ENCODE measurements around the gene CDKN2B-AS1. TPM values are rescaled to one million over a fixed set of nuclear protein-coding genes. Genes with fewer than 3 reads are reported as not detected.

CDKN2B-AS1 gene
- total and polyA plus RNA-seq, 5 donors from 2014 or later: 0.36 to 1.1 (median 0.99) TPM; not detected in 2

- H3K27ac ChIP-seq (ENCODE audit: insufficient read depth, low read length, poor library complexity, severe bottlenecking): no peak overlapping the region
- H3K4me3 Mint-ChIP-seq: no peak overlapping the region
- peaks cover 6% of the 10 kb centered on the region for H3K4me1 ChIP-seq (ENCODE audit: control insufficient read depth, insufficient read depth, low read length, poor library complexity, severe bottlenecking)
- H3K27me3 Mint-ChIP-seq: peaks cover 16% of the 10 kb centered on the region
- H3K9me3 Mint-ChIP-seq: peaks cover 0 to 2% (median 0%) of the 10 kb centered on the region in 7 donors
- H3K27me3 ChIP-seq (ENCODE audit: control insufficient read depth, insufficient read depth, low read length): no peaks in the 10 kb centered on the region
- DNase-seq: no peak
- H3K4me1 Mint-ChIP-seq: peaks cover 6 to 18% (median 17%) of the 10 kb centered on the region in 4 donors
- no peaks in the 10 kb centered on the region for H3K36me3 Mint-ChIP-seq
- H3K36me3 ChIP-seq (ENCODE audit: control insufficient read depth, insufficient read depth, low read length): no peaks in the 10 kb centered on the region
- no peaks in the 10 kb centered on the region for H3K9me3 ChIP-seq (ENCODE audit: control insufficient read depth in 2 of 2, low read length in 2 of 2)
- no peak overlapping the region for H3K4me3 ChIP-seq (ENCODE audit: low read depth, low read length)
- ATAC-seq (ENCODE audit: low read depth in 2 of 2): no peak
- H3K27ac Mint-ChIP-seq: no peak overlapping the region
These were observed 89.9 kb downstream of the CDKN2B-AS1 start for GRCh38 chr9:22084336-22085035.

GRCh38 chr9:22088053-22088716, 93.6 kb downstream of the CDKN2B-AS1 start:
- H3K9me3 ChIP-seq (ENCODE audit: control insufficient read depth in 2 of 2, low read length in 2 of 2): no peaks in the 10 kb centered on the region
- Mint-ChIP-seq H3K4me1 (peaks cover 0 to 2% (median 0%) of the 10 kb centered on the region in 4 donors), H3K27ac (no peak overlapping the region), H3K4me3 (no peak overlapping the region), H3K9me3 (peaks cover 0 to 14% (median 7%) of the 10 kb centered on the region in 7 donors), H3K27me3 (peaks cover 16% of the 10 kb centered on the region), H3K36me3 (no peaks in the 10 kb centered on the region)
- no peaks in the 10 kb centered on the region for H3K27me3 ChIP-seq (ENCODE audit: control insufficient read depth, insufficient read depth, low read length)
- H3K27ac ChIP-seq (ENCODE audit: insufficient read depth, low read length, poor library complexity, severe bottlenecking): no peak overlapping the region
- no peak overlapping the region for H3K4me3 ChIP-seq (ENCODE audit: low read depth, low read length)
- no peak for ATAC-seq (ENCODE audit: low read depth in 2 of 2)
- no peaks in the 10 kb centered on the region for H3K36me3 ChIP-seq (ENCODE audit: control insufficient read depth, insufficient read depth, low read length)
- no peaks in the 10 kb centered on the region for H3K4me1 ChIP-seq (ENCODE audit: control insufficient read depth, insufficient read depth, low read length, poor library complexity, severe bottlenecking)
- DNase-seq: no peak

- Mint-ChIP-seq H3K4me1 (peaks cover 0 to 2% (median 0%) of the 10 kb centered on the region in 4 donors), H3K9me3 (peaks cover 0 to 14% (median 7%) of the 10 kb centered on the region in 7 donors), H3K4me3 (no peak overlapping the region), H3K36me3 (no peaks in the 10 kb centered on the region), H3K27me3 (peaks cover 16% of the 10 kb centered on the region), H3K27ac (no peak overlapping the region)
- ATAC-seq (ENCODE audit: low read depth in 2 of 2) (no peak), DNase-seq (no peak)
- Histone ChIP-seq H3K4me1 (ENCODE audit: control insufficient read depth, insufficient read depth, low read length, poor library complexity, severe bottlenecking) (no peaks in the 10 kb centered on the region), H3K4me3 (ENCODE audit: low read depth, low read length) (no peak overlapping the region), H3K27me3 (ENCODE audit: control insufficient read depth, insufficient read depth, low read length) (no peaks in the 10 kb centered on the region), H3K9me3 (ENCODE audit: control insufficient read depth in 2 of 2, low read length in 2 of 2) (no peaks in the 10 kb centered on the region), H3K36me3 (ENCODE audit: control insufficient read depth, insufficient read depth, low read length) (no peaks in the 10 kb centered on the region), H3K27ac (ENCODE audit: insufficient read depth, low read length, poor library complexity, severe bottlenecking) (no peak overlapping the region)
These were observed 94.1 kb downstream of the CDKN2B-AS1 start for GRCh38 chr9:22088717-22089061.

GRCh38 chr9:22097707-22098106, 103.1 kb downstream of the CDKN2B-AS1 start:
- H3K36me3 ChIP-seq (ENCODE audit: control insufficient read depth, insufficient read depth, low read length): no peaks in the 10 kb centered on the region
- H3K9me3 ChIP-seq (ENCODE audit: control insufficient read depth in 2 of 2, low read length in 2 of 2): no peaks in the 10 kb centered on the region
- H3K27ac Mint-ChIP-seq: no peak overlapping the region
- no peaks in the 10 kb centered on the region for H3K36me3 Mint-ChIP-seq
- no peak for ATAC-seq (ENCODE audit: low read depth in 2 of 2)
- peak in 1 of 3 donors; percentile 61 for DNase-seq
- no peak overlapping the region for H3K27ac ChIP-seq (ENCODE audit: insufficient read depth, low read length, poor library complexity, severe bottlenecking)
- H3K4me3 Mint-ChIP-seq: no peak overlapping the region
- H3K4me1 Mint-ChIP-seq: peaks cover under 1 to 10% (median 6%) of the 10 kb centered on the region in 4 donors
- peaks cover 12% of the 10 kb centered on the region for H3K27me3 Mint-ChIP-seq
- peaks cover 0 to 3% (median 0%) of the 10 kb centered on the region in 7 donors for H3K9me3 Mint-ChIP-seq
- H3K4me1 ChIP-seq (ENCODE audit: control insufficient read depth, insufficient read depth, low read length, poor library complexity, severe bottlenecking): no peaks in the 10 kb centered on the region
- H3K27me3 ChIP-seq (ENCODE audit: control insufficient read depth, insufficient read depth, low read length): no peaks in the 10 kb centered on the region
- no peak overlapping the region for H3K4me3 ChIP-seq (ENCODE audit: low read depth, low read length)

GRCh38 chr9:22098643-22099332, 104.2 kb downstream of the CDKN2B-AS1 start:
- ATAC-seq (ENCODE audit: low read depth in 2 of 2) (no peak), DNase-seq (no peak)
- H3K9me3 ChIP-seq (ENCODE audit: control insufficient read depth in 2 of 2, low read length in 2 of 2): no peaks in the 10 kb centered on the region
- Mint-ChIP-seq H3K27ac (no peak overlapping the region), H3K4me1 (peaks cover 2 to 11% (median 7%) of the 10 kb centered on the region in 4 donors), H3K9me3 (no peaks in the 10 kb centered on the region), H3K36me3 (no peaks in the 10 kb centered on the region), H3K27me3 (peaks cover 12% of the 10 kb centered on the region), H3K4me3 (no peak overlapping the region)
- no peaks in the 10 kb centered on the region for H3K27me3 ChIP-seq (ENCODE audit: control insufficient read depth, insufficient read depth, low read length)
- H3K36me3 ChIP-seq (ENCODE audit: control insufficient read depth, insufficient read depth, low read length): no peaks in the 10 kb centered on the region
- no peak overlapping the region for H3K27ac ChIP-seq (ENCODE audit: insufficient read depth, low read length, poor library complexity, severe bottlenecking)
- H3K4me1 ChIP-seq (ENCODE audit: control insufficient read depth, insufficient read depth, low read length, poor library complexity, severe bottlenecking): no peaks in the 10 kb centered on the region
- no peak overlapping the region for H3K4me3 ChIP-seq (ENCODE audit: low read depth, low read length)

GRCh38 chr9:22100626-22101025, 106.0 kb downstream of the CDKN2B-AS1 start:
- no peak overlapping the region for H3K4me3 ChIP-seq (ENCODE audit: low read depth, low read length)
- no peaks in the 10 kb centered on the region for H3K36me3 ChIP-seq (ENCODE audit: control insufficient read depth, insufficient read depth, low read length)
- peaks cover 10 to 29% (median 20%) of the 10 kb centered on the region in 4 donors for H3K4me1 Mint-ChIP-seq
- H3K9me3 ChIP-seq (ENCODE audit: control insufficient read depth in 2 of 2, low read length in 2 of 2): no peaks in the 10 kb centered on the region
- DNase-seq: no peak
- no peak for ATAC-seq (ENCODE audit: low read depth in 2 of 2)
- no peak overlapping the region for H3K27ac ChIP-seq (ENCODE audit: insufficient read depth, low read length, poor library complexity, severe bottlenecking)
- no peaks in the 10 kb centered on the region for H3K9me3 Mint-ChIP-seq
- H3K27me3 Mint-ChIP-seq: peaks cover 12% of the 10 kb centered on the region
- H3K27me3 ChIP-seq (ENCODE audit: control insufficient read depth, insufficient read depth, low read length): no peaks in the 10 kb centered on the region
- no peaks in the 10 kb centered on the region for H3K36me3 Mint-ChIP-seq
- H3K4me1 ChIP-seq (ENCODE audit: control insufficient read depth, insufficient read depth, low read length, poor library complexity, severe bottlenecking): peaks cover 8% of the 10 kb centered on the region
- H3K27ac Mint-ChIP-seq: no peak overlapping the region
- no peak overlapping the region for H3K4me3 Mint-ChIP-seq

- no peak overlapping the region for H3K4me3 Mint-ChIP-seq
- Histone ChIP-seq H3K9me3 (ENCODE audit: control insufficient read depth in 2 of 2, low read length in 2 of 2) (no peaks in the 10 kb centered on the region), H3K36me3 (ENCODE audit: control insufficient read depth, insufficient read depth, low read length) (no peaks in the 10 kb centered on the region), H3K27me3 (ENCODE audit: control insufficient read depth, insufficient read depth, low read length) (no peaks in the 10 kb centered on the region), H3K4me3 (ENCODE audit: low read depth, low read length) (no peak overlapping the region), H3K27ac (ENCODE audit: insufficient read depth, low read length, poor library complexity, severe bottlenecking) (no peak overlapping the region), H3K4me1 (ENCODE audit: control insufficient read depth, insufficient read depth, low read length, poor library complexity, severe bottlenecking) (peaks cover 8% of the 10 kb centered on the region)
- peak in 1 of 3 donors; percentile 70 for DNase-seq
- H3K4me1 Mint-ChIP-seq: peaks cover 15 to 39% (median 24%) of the 10 kb centered on the region in 4 donors
- peak overlapping the region in 1 of 3 donors; percentile 10 for H3K27ac Mint-ChIP-seq
- no peak for ATAC-seq (ENCODE audit: low read depth in 2 of 2)
- H3K9me3 Mint-ChIP-seq: no peaks in the 10 kb centered on the region
- H3K27me3 Mint-ChIP-seq: peaks cover 5% of the 10 kb centered on the region
- H3K36me3 Mint-ChIP-seq: peaks cover under 1% of the 10 kb centered on the region
These were observed 107.8 kb downstream of the CDKN2B-AS1 start for GRCh38 chr9:22102146-22103053.
